T-helper 2 cell treated with Interferon-gamma antibody and Interleukin-4, amounts not matched to agents 100 ng/mL and 5 ng/mL, for 36 hours (primary cell): ENCODE measurements around the gene E4F1. TPM values are rescaled to one million over a fixed set of nuclear protein-coding genes. Genes with fewer than 3 reads are reported as not detected.

Experiments used
- intact Hi-C: fragments of 100-400 bp; cut with micrococcal nuclease; formaldehyde crosslinking; loops from one replicate; pipeline ENCODE4 v1.15.1; 2023
- total RNA-seq: library from RNA; stranded (reverse); gene quantifications from 2 replicates; pipeline ENCODE4 v1.2.3, GENCODE V29; 2022

E4F1 gene, protein sequence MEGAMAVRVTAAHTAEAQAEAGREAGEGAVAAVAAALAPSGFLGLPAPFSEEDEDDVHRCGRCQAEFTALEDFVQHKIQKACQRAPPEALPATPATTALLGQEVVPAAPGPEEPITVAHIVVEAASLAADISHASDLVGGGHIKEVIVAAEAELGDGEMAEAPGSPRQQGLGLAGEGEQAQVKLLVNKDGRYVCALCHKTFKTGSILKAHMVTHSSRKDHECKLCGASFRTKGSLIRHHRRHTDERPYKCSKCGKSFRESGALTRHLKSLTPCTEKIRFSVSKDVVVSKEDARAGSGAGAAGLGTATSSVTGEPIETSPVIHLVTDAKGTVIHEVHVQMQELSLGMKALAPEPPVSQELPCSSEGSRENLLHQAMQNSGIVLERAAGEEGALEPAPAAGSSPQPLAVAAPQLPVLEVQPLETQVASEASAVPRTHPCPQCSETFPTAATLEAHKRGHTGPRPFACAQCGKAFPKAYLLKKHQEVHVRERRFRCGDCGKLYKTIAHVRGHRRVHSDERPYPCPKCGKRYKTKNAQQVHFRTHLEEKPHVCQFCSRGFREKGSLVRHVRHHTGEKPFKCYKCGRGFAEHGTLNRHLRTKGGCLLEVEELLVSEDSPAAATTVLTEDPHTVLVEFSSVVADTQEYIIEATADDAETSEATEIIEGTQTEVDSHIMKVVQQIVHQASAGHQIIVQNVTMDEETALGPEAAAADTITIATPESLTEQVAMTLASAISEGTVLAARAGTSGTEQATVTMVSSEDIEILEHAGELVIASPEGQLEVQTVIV
- 30.3 and 30.9 TPM in 2 replicates for total RNA-seq

DNA sequence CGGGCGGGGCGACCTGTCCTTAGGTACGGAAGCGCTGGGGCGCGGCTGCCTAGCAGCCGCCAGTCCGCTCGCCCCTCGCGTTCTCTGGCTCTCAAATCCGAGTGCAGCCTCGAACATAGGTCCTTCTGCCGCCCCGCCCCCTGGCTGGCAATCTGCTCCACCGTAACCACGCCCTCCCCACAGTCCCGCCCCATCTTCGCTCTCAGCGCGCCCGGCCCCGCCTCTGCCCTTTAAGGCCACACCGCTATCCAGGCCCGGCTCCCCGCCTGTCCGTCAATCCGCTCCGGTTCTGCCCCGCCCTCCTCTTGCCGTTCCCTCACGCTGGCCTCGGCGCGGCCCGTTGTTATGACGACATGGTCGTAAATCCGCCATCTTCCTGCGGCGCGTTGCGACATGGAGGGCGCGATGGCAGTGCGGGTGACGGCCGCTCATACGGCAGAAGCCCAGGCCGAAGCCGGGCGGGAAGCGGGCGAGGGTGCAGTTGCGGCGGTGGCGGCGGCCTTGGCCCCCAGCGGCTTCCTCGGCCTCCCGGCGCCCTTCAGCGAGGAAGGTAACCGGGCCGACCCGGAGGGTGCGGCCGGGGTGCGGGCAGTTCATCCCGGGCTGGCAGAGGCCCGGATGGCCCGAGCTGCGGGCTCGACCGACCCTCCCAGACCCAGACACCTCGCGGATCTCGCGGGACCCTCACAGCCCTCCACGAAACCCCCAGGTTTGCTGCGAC lies at the start of gene E4F1:
Gene E4F1, plus strand, starts transcription at position 371 of the 721 bp plus-strand sequence. Its CDS starts 23 bp downstream, at position 394.
- intact Hi-C loops = loop anchor here (1.0 to 2.0 kb wide), 3 partner anchors 8 to 206 kb away; partner anchors contain the start of genes CCNF and ECI1

DNA sequence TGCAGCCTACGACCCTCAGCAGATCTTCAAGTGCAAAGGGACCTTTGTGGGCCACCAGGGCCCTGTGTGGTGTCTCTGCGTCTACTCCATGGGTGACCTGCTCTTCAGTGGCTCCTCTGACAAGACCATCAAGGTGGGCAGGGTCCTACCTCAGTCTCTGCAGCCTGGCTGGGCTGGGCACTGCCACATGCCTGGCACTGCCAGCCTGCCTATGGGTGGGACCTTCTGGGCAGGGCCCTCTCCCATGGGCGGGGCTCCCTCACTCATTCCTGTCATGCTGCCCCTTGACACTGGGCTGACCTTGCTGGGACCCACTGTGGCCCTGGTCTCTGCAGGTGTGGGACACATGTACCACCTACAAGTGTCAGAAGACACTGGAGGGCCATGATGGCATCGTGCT lies 49.5 kb upstream of the E4F1 start:
- intact Hi-C loops = no loop called here

DNA sequence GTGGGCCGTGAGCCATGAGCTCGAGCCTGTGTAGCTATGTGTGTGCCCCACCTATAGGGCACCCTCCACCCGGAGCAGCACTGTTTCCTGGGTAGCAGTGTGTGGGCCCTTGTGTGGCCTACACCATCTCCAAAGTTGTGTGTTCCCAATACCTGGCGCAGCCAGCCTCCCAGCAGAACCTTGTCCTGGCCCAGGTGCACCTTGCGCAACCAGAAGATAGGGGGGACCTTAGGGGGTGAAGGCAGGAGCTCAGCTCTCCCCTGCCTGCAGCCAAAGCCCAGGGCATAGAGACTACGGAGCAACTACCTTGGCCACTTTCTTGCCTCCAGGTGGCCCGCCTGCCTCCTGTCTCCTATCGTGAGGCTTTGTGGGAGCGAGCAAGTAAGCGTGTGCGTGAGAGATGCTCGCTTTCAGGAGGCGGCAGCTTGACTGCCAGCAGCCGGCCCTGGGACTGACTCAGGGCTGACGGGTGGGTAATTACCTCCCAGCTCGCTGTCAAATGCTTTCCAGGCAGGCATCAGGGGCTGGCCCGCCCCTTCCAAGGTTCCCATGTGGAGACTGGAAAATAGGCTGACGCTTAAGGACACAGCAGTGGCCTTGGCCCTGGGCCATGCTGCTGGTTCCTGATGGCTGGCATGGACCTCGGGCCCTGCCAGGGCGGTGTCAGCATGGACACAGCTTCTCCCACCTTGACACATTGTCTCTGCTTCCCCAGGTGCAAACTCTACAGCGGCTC lies 48.8 kb upstream of the E4F1 start:
- intact Hi-C loops = no loop called here

DNA sequence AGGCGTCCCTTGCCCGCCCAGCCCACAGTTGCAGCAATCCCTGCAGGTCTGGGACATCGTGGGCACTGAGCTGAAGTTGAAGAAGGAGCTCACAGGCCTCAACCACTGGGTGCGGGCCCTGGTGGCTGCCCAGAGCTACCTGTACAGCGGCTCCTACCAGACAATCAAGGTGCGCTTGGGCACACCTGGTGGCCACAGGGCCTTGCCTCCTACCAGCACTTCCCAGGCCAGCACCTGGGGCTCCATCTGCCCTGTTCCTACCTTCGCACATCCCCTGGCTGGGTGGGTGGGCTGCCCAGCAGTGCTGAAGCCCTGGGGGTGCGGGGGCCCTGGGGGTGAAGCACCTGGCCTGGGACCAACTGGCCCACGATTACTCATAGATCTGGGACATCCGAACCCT lies 47.9 kb upstream of the E4F1 start:
- intact Hi-C loops = no loop called here

DNA sequence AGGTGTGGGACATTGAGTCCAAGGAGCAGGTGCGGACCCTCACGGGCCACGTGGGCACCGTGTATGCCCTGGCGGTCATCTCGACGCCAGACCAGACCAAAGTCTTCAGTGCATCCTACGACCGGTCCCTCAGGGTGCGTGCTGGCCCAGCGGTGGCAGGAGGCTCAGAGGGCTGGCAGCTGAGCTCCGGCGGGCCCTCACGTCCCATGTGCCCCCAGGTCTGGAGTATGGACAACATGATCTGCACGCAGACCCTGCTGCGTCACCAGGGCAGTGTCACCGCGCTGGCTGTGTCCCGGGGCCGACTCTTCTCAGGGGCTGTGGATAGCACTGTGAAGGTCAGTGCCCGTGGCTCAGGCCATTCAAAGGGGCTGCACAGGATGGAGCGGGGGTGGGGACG lies 47.3 kb upstream of the E4F1 start:
- intact Hi-C loops = no loop called here

DNA sequence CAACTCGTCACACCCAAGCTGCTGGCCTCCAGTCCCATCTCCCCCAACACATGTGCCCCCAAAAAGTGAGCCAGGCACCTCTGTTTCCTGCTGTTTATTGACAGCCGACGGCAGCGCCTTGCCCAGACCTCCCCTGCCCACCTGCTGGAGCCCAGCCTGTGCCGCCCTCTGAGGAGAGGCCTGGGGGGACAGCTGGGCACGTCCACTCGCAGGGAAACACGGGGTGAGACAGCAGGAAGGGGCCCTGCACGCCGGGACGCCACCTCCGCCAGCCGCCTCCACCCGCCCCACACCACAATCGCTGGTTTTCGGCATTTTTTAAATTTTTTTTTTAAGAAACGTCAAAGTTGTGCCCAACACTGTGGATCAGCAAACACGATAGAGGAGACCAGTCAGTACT lies 46.3 kb upstream of the E4F1 start:
- intact Hi-C loops = no loop called here

DNA sequence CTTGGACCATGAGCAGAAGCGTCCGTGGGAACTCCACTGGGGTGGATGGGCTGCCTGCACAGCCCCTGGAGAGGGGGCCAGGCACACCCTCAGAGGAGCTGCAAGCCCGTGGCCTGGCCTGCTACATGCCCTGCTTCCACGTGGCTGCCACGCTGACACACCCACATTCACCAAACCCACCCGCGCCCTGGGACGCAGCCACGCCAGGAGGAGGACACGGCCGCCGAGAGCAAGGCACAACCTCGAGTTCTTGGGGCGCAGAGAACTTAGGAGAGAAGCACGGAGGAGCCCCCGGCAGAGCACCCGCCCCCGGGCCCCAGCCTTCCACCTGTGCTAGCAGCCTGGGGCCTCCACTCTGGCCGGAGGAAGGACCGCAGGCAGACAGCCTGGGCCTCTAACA lies 45.8 kb upstream of the E4F1 start:
- intact Hi-C loops = no loop called here

DNA sequence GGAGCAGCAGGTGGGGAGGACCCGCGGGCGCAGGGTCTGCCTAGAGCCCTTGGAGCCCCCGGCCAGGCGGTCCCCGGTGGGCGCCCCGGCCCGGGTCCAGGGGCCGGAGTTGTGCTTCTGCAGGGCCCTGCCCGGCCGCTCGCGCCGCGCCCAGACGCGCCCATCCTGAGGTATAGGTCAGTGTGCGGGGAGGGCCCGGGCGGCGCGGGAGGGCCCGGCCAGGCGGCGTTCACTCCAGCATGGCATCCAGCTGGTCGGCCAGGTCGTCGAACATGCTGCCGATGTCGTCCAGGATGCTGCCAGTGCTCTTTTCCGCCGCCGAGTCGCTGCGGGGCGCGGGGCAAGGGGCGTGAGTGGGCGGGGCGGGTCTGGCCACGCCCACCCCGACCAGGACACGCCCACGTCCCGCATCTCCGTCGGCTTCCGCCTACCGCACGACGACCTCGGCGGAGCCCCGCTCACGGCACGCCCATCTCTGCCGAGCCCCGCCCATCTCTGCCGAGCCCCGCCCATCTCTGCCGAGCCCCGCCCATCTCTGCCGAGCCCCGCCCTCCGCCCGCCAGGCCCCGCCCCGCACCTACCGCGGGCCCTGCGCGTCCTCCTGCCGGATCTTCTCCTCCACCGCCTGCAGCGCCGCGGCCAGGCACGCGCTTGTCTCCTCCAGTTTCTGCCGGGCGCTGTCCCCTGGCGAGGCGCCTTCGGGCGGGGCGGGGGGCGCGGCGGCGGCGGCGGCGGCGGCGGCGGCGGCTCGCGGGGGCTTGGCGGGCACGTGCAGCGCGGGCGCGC lies 44.9 kb upstream of the E4F1 start:
- intact Hi-C loops = no loop called here

DNA sequence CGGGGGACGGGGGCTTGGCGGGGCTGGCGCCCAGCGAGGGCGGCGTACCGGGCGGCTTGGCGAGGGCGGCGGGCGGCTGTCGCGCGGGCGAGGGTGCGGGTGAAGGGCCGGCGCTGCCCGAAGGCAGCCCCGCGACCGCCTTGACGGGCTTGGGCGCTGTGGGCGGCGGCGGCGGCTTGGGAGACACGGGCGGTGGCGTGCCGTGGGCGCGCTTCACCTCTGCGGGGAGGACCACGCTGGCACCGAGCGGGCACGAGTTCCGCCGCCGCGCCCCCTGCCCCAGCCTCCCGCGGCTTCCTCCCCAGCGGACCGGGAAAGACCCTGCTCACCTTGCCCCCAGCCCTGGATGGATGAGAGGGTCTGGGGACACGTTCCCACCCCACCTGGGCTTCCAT lies 44.3 kb upstream of the E4F1 start:
- intact Hi-C loops = no loop called here

DNA sequence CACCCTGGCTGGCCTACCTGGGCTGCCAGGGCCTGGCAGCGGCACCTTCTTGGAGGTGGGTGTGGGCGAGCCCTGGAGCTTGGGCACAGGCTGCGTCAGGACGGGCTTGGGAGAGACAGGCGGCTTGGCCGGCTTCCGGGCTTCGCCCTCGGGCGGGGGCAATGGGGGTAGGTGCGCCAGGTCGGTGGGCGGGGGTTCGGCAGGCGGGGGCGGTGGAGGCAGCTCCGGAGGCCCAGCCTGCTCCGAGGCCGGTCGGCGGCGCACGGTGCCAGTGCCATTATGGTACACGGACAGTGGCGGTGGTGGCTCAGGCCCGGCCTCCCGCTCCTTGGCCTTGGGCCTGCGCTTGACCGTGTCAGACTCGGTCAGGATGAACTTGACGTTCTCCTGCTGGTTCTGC lies 43.8 kb upstream of the E4F1 start:
- intact Hi-C loops = no loop called here

DNA sequence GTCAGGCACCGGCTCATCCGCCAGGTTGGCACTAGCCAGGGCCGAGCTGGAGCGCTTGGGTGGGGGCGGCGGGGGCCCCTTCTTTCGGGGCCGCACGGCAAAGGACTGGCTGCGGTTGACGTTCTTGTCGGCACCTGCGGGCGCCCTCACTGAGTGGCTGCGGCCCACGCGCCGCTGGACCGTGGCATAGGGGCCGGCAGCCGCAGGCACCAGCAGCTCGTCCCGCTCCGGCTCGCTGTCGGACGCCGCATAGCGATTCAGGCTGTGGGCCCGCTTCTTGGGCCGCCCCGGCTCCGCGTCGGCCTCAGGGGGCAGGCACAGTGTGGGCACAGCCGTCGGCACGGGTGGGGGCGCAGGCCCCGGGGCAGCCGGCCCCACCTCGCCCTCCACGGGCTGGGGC lies 42.9 kb upstream of the E4F1 start:
- intact Hi-C loops = no loop called here

DNA sequence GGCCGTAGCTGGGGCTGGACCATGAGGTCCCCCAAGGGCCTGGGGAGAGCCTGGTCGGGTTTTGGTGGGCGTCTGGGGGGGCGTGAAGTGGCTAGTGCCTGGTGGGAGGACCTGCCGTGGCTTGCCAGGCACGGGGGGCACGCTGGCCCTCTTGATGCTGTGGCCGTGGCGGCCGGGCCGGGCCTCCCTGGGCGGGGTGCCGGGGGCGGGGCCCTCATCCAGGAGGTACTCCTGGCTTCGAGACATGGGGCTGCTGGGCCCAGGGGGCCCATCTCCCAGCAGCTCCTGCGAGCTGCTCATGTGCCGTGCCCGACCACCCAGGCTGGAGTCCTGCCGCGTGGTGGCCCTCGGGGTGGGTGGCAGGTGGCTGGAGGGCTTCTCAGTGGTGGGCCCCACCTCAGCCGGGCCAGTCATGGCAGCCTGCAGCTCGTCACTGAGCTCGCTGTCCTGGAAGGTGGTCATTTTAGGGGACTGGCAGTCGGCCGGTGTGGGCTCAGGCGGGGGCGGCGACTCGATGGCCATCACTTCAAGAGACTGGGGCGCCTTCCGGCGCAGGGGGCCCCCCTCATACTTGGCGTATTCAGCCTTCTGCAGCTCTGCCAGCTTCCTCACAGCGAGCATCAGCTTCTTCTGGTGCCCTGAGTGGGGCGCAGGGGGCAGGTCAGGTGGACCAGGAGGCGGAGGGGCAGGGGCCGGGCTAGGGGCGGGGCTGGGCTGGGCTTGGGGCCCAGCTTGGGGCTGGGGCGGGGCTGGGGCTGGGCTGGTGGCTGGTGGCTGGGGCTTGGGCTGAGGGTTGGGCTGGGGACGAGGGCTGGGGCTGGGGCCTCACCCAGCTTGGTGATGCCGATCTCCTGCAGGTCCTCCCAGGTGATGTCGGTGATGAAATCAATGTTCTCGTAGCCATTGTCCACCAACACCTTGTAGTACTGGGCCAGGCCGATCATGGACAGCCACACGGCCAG lies 42.1 kb upstream of the E4F1 start:
- intact Hi-C loops = no loop called here

DNA sequence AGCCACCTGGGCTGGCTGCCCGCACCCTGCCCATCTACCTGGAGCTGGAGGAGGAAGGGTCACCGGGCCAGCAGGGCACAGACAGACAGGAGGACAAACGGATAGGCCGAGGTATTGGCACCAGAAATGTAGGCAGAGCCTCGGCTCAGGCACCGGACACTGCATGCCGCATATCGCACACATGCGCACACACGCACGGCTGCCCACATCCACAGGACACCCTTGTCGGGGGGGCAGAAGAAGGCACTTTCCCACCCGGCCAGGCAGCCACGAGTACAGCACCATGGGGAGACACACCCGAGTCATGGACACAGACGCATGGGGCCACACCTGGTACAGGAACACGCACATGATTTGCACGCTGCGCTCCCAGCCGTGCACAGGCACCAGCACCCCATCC lies 41.4 kb upstream of the E4F1 start:
- intact Hi-C loops = no loop called here

DNA sequence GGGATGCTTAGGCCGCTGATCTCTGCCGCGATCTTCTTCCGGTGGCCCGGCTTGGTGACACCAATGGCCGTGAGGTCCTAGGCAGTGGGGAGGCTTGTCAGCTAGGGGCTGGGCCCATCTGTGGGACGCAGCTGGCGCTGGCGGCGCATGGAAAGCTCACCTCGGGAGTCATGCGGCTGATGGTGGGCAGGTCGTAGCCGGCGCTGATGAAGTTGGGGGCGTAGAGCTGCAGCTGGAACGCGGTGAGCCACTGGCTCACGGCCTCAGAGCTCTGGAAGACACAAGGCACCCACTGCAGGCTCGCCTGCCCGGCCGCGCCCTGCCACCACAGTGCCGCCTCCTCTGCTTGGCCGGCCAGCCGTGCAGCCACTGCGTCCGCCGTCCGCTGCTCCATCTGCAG lies 39.7 kb upstream of the E4F1 start:
- intact Hi-C loops = no loop called here

DNA sequence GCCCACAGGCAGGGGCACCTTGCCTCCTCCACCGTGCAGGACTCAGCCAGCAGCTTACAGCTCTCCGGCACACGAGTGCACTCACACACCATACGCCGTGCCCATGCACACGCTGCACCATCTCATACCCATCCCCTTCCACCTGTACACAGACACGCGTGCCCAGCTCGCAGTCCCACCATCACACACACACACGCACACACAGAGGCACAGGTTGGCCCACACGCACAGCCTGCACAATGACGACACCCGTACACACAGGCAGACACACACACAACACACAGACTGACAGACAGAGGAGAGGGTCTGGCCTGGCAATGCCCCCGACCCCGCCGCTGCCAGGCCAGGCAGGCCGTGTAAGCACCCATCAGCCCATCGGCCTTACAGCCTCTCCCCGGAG lies 39.0 kb upstream of the E4F1 start:
- intact Hi-C loops = no loop called here

DNA sequence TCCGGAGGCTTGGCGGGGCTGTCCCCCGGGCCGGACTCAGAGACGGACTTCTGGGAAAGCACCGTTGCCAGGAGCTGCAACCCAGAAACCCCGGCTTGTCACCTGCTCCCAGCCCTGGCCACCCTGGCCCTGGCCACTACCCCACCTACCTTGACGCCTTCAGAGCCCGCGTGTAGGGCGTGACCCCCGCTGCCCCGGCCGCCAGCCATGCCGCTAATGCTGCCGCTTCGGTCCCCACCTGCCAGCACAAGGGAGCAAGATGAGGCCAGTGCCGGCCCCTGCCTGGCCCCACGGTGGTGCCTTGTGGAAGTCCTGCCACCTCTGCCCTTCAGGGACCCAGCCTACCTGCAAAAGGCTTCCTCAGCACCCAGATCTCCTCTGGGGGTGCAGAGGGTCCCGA lies 38.4 kb upstream of the E4F1 start:
- intact Hi-C loops = no loop called here

DNA sequence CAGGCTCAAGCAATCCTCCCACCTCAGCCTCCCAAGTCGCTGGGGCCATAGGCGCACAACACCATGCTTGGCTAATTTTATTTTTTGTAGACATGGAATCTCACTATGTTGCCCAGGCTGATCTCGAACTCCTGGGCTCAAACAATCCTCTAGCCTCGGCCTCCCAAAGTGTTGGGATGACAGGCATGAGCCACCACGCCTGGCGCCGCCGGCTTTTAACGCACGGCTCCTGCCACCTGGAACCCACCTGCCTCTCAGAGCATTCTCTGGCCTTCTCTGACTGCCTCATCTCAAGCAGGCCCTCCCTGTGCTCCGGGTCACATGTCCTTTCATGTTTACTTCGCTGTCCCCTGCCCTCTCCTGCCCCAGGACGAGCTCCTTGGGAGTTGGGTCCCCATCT lies 37.3 kb upstream of the E4F1 start:
- intact Hi-C loops = no loop called here

DNA sequence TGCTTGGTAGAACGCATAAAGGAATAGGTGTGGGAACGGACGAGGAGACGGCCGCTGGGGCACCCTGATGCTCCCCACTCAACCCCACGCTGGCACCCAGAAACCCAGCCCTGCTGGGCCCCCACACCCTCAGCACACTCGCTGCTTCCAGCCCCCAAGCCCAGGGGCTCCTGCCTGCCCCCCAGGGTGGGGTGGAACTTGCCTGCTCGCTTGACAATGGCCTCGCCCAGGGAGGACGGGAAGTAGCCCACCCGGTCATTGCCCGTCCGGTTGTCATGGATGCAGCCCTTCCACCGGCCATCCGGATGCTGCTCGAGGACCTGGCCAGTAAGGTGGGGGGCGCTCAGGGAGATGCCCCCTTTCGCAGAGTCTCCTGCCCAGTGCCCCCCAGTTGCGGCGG lies 36.9 kb upstream of the E4F1 start:
- intact Hi-C loops = no loop called here

DNA sequence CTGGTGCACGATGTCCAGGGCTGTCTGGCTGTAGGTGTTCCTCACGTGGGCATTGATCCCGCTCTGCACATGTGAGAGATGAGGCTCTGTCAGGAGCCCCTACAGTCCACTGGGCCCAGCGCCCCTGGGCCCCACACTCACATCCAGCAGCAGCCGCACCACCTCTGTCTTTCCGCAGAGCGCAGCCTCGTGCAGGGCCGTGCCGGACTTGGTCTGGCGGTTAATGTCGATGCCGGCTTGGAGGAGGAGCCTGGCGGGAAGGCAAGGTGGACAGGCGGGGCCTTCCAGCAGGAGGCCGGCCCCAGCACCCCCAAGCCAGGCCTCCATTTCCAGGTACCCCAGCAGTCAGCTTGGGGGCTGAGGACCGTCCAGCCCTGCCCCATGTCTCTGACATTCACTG lies 36.2 kb upstream of the E4F1 start:
- intact Hi-C loops = no loop called here
